B cell (primary cell): Measurements from ENCODE around the gene MYCN.

Experiments
- CTCF ChIP-seq: fragments of 200-600 bp; IDR thresholded peaks from one replicate; pipeline ENCODE4 v1.8.0; 2022; ENCODE audit warnings: antibody characterized with exemption, mild to moderate bottlenecking
- EZH2 ChIP-seq: IDR thresholded peaks from 2 replicates; pipeline ENCODE4 v1.6.1; 2012; ENCODE audit warnings: borderline replicate concordance, low read depth, mild to moderate bottlenecking, moderate library complexity, low read length; ENCODE audit not compliant: insufficient read depth, poor library complexity, severe bottlenecking

- TF ChIP-seq CTCF = no peak
- no peak for TF ChIP-seq EZH2
Measured at GRCh38 chr2:15930589-15931318, 9.6 kb upstream of the MYCN start.
